Endothelial cell of umbilical vein (primary cell): ENCODE results near the gene CAPN5. TPM values are rescaled to one million over a fixed set of nuclear protein-coding genes. Genes with fewer than 3 reads are reported as not detected.

ENCODE experiments used
- BruUV-seq: library from RNA; stranded (reverse); fragments of 400-500 nt; replicated peaks from 2 replicates; lab custom pipeline; 2021; lab: Mats Ljungman, UMichigan
- CTCF ChIA-PET: fragments of 300-600, 350-600 bp; sonication (Branson Sonifier 250); formaldehyde crosslinking; loops from one replicate; lab custom pipeline; 2021; ENCODE audit warnings: antibody characterized with exemption, inconsistent platforms; lab: Charles Lee
- POLR2A ChIA-PET: fragments of 300-600, 350-600 bp; sonication (Branson Sonifier 250); formaldehyde crosslinking; loops from one replicate; lab custom pipeline; 2021; ENCODE audit warnings: antibody characterized with exemption, inconsistent platforms; lab: Charles Lee
- DNase-seq: peaks from one replicate; pipeline ENCODE4 v3.0.0-alpha.2; 2011; ENCODE audit warnings: low read depth, low spot score
- FAIRE-seq: peaks from 2 replicates; lab custom pipeline; 2011; peaks lifted over from hg19 to GRCh38; lab: Jason Lieb, UNC
- H2AFZ ChIP-seq: 2 replicates; pipeline ENCODE4 v1.6.0; 2012; ENCODE audit warnings: low read depth, low read length, control low read depth, inconsistent platforms
- H3K27ac ChIP-seq: 2 replicates; pipeline ENCODE4 v1.5.1; 2011; ENCODE audit warnings: low read depth, mild to moderate bottlenecking, control low read depth, low read length, moderate library complexity; ENCODE audit not compliant: insufficient read depth
- H3K27me3 ChIP-seq, 2 experiments: 2 replicates each; pipeline versions ENCODE4 v1.6.0 to v1.6.1; 2011; ENCODE audit warnings: low read length in 2 of 2, mixed read lengths in 1 of 2; ENCODE audit not compliant: control insufficient read depth in 2 of 2, insufficient read depth in 2 of 2
- H3K36me3 ChIP-seq, 2 experiments: 2 replicates in 1 of 2; 3 replicates in 1 of 2; pipeline ENCODE4 v1.5.1; 2011; ENCODE audit warnings: low read length in 2 of 2, mild to moderate bottlenecking in 1 of 2, moderate library complexity in 1 of 2; ENCODE audit not compliant: control insufficient read depth in 2 of 2, insufficient read depth in 2 of 2; ENCODE audit errors: extremely low read depth in 1 of 2
- H3K4me1 ChIP-seq: 3 replicates; pipeline ENCODE4 v1.5.1; 2011; ENCODE audit warnings: mild to moderate bottlenecking, low read length; ENCODE audit not compliant: control insufficient read depth, insufficient read depth; ENCODE audit errors: extremely low read depth
- H3K4me2 ChIP-seq: 2 replicates; pipeline ENCODE4 v1.6.1; 2011; ENCODE audit warnings: low read length, control low read depth, mixed read lengths; ENCODE audit not compliant: insufficient read depth
- H3K4me3 ChIP-seq, 3 experiments: fragments of 200-600 bp in 1 of 3; sonication (generic), shearing (Covaris generic) in 1 of 3; replicated peaks in 1 of 3; 2 replicates each; pipeline ENCODE4 v1.5.1; 2011 to 2016; ENCODE audit warnings: control low read depth in 3 of 3, low read length in 3 of 3, mild to moderate bottlenecking in 2 of 3, inconsistent platforms in 1 of 3, low read depth in 1 of 3, moderate library complexity in 1 of 3; ENCODE audit not compliant: insufficient read depth in 1 of 3
- H3K79me2 ChIP-seq: 2 replicates; pipeline ENCODE4 v1.6.0; 2012; ENCODE audit warnings: low read length, inconsistent platforms; ENCODE audit not compliant: control insufficient read depth, insufficient read depth
- H3K9ac ChIP-seq: replicated peaks from 2 replicates; pipeline ENCODE3; 2011; ENCODE audit warnings: low read length, control low read depth; ENCODE audit not compliant: insufficient read depth; ENCODE audit errors: extremely low read depth
- H3K9me1 ChIP-seq: replicated peaks from 3 replicates; pipeline ENCODE4 v1.6.0; 2011; ENCODE audit warnings: mild to moderate bottlenecking, low read length; ENCODE audit not compliant: control insufficient read depth, insufficient read depth; ENCODE audit errors: extremely low read depth
- H3K9me3 ChIP-seq: replicated peaks from 2 replicates; pipeline ENCODE4 v1.5.1; 2012; ENCODE audit warnings: low read length, inconsistent platforms; ENCODE audit not compliant: control insufficient read depth, insufficient read depth
- H4K20me1 ChIP-seq: replicated peaks from 2 replicates; pipeline ENCODE3; 2011; ENCODE audit warnings: mild to moderate bottlenecking, low read length; ENCODE audit not compliant: control insufficient read depth, insufficient read depth; ENCODE audit errors: extremely low read depth
- EZH2 ChIP-seq: IDR thresholded peaks from 2 replicates; pipeline ENCODE4 v1.6.1; 2012; ENCODE audit warnings: borderline replicate concordance, low read depth, mild to moderate bottlenecking, moderate library complexity, low read length, inconsistent platforms; ENCODE audit not compliant: severe bottlenecking
- FOS ChIP-seq: IDR thresholded peaks from 2 replicates; pipeline ENCODE4 v1.6.1; 2011; ENCODE audit warnings: mild to moderate bottlenecking, low read length, moderate library complexity, borderline replicate concordance; ENCODE audit not compliant: insufficient read depth
- GATA2 ChIP-seq: IDR thresholded peaks from 2 replicates; pipeline ENCODE4 v1.7.0; 2011; ENCODE audit warnings: low read depth, mild to moderate bottlenecking, moderate library complexity, mixed read lengths, low read length; ENCODE audit not compliant: insufficient read length, insufficient read depth
- JUN ChIP-seq: IDR thresholded peaks from 2 replicates; pipeline ENCODE4 v1.6.1; 2011; ENCODE audit warnings: borderline replicate concordance, low read depth; ENCODE audit not compliant: insufficient read length, insufficient read depth
- MYC ChIP-seq: IDR thresholded peaks from one replicate; pipeline ENCODE4 v1.6.1; 2011; ENCODE audit warnings: mild to moderate bottlenecking, low read depth, low read length
- POLR2A ChIP-seq: IDR thresholded peaks from 2 replicates; pipeline ENCODE4 v1.6.1; 2012; ENCODE audit warnings: low read depth, mild to moderate bottlenecking, control low read depth, low read length
- POLR2AphosphoS5 ChIP-seq: IDR thresholded peaks from 2 replicates; pipeline ENCODE4 v1.6.1; 2012; ENCODE audit warnings: low read depth, mild to moderate bottlenecking, control low read depth, low read length, moderate library complexity; ENCODE audit not compliant: insufficient read depth
- dilution Hi-C: fragments of 300-500 bp; cut with MboI; formaldehyde crosslinking; loops from one replicate; pipeline ENCODE4 v1.15.0; 2019; ENCODE audit warnings: low sequenced_read_pairs; ENCODE audit not compliant: extremely low pct_ligation_motif_present
- intact Hi-C: fragments of 100-400 bp; cut with micrococcal nuclease; formaldehyde crosslinking; loops from one replicate; pipeline ENCODE4 v1.10.0; 2022
- polyA plus RNA-seq, 4 experiments: library from polyadenylated mRNA; depleted of rRNA in 3 of 4; stranded (reverse) in 3 of 4; unstranded in 1 of 4; fragments of >200 nt; gene quantifications; 2 replicates each; pipeline versions ENCODE4 v1.2.1 to v1.2.3, GENCODE V29; 2011 to 2012; ENCODE audit warnings: missing spikeins in 1 of 4
- total RNA-seq: library from RNA; stranded (reverse); gene quantifications from 2 replicates; pipeline ENCODE4 v1.2.3, GENCODE V29; 2021
- TF ChIP-seq, protein P1 (sequence below): IDR thresholded peaks from 2 replicates; pipeline ENCODE4 v1.6.1; 2011; ENCODE audit not compliant: insufficient read depth, insufficient read length
- TF ChIP-seq, protein P2 (sequence below), 2 donors: IDR thresholded peaks; 1 replicate in 1 of 2; 2 replicates in 1 of 2; pipeline ENCODE4 v1.5.1; 2011; ENCODE audit warnings: low read length in 2 of 2, mild to moderate bottlenecking in 2 of 2, moderate library complexity in 2 of 2, control low read depth in 1 of 2, inconsistent platforms in 1 of 2, low read depth in 1 of 2; ENCODE audit not compliant: insufficient read depth in 1 of 2; ENCODE audit errors: extremely low read depth in 1 of 2

Gene CAPN5
- total and polyA plus RNA-seq, 2 donors (not counting 3 experiments of a cell fraction or from before 2014, with no cell fraction given), result 15.0 to 17.0 TPM

DNA sequence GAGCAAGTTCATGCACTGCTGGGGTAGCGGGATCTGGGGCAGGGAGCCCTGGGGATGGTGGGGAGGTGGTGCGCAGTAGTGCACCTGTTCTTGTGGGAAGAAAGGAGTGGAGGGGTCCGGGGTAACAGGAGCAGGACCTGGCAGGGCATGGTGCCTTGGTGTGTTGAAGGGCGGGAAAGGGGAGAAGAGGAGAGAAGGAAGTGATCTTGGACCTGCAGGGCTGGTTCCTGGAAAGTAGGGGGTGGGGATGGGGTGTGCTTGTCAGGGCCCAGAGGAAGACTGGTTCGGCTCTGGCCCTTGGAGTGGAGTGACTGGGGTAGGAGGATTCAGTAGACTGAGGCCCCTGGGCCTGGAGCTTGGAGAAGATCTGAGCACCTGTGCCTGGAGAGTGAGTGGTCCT lies 10.9 kb upstream of the CAPN5 start:
- Histone ChIP-seq H3K9me1 (no peaks in the 10 kb centered on the region), H3K4me1 (no peaks in the 10 kb centered on the region), H3K27ac (no peak overlapping the region), H2AFZ (no peak overlapping the region), H4K20me1 (no peaks in the 10 kb centered on the region), H3K36me3 (no peaks in the 10 kb centered on the region), H3K79me2 (no peaks in the 10 kb centered on the region), H3K4me3 (no peak overlapping the region), H3K9me3 (no peaks in the 10 kb centered on the region), H3K27me3 (peaks cover 6 to 10% of the 10 kb centered on the region in 2 experiments), H3K4me2 (no peak overlapping the region), H3K9ac (no peak overlapping the region)
- dilution Hi-C loops (no loop called here), intact Hi-C loops (no loop called here)
- POLR2A ChIA-PET, result no interaction called here
- CTCF ChIA-PET, result interaction anchor here (1.3 kb wide), 1 partner anchor 35 kb away, joined by 6 read pairs; no protein-coding TSS in a partner anchor
- no peak for DNase-seq
- FAIRE-seq, result no peak
- BruUV-seq, result no TSS peak
- TF ChIP-seq, protein P1, sequence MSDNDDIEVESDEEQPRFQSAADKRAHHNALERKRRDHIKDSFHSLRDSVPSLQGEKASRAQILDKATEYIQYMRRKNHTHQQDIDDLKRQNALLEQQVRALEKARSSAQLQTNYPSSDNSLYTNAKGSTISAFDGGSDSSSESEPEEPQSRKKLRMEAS, result no peak
- TF ChIP-seq POLR2A (no peak), MYC (no peak), GATA2 (no peak), FOS (no peak), EZH2 (no peak), POLR2AphosphoS5 (no peak), JUN (no peak)
- TF ChIP-seq, protein P2, sequence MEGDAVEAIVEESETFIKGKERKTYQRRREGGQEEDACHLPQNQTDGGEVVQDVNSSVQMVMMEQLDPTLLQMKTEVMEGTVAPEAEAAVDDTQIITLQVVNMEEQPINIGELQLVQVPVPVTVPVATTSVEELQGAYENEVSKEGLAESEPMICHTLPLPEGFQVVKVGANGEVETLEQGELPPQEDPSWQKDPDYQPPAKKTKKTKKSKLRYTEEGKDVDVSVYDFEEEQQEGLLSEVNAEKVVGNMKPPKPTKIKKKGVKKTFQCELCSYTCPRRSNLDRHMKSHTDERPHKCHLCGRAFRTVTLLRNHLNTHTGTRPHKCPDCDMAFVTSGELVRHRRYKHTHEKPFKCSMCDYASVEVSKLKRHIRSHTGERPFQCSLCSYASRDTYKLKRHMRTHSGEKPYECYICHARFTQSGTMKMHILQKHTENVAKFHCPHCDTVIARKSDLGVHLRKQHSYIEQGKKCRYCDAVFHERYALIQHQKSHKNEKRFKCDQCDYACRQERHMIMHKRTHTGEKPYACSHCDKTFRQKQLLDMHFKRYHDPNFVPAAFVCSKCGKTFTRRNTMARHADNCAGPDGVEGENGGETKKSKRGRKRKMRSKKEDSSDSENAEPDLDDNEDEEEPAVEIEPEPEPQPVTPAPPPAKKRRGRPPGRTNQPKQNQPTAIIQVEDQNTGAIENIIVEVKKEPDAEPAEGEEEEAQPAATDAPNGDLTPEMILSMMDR (IDR thresholded peaks at IDR 0.05; ENCODE audit: extremely low read depth in 1 of 2, insufficient read depth in 1 of 2, low read depth in 1 of 2, low read length in 2 of 2), result no peak
